ENCODE measurements around the gene KIRREL3.

DNA sequence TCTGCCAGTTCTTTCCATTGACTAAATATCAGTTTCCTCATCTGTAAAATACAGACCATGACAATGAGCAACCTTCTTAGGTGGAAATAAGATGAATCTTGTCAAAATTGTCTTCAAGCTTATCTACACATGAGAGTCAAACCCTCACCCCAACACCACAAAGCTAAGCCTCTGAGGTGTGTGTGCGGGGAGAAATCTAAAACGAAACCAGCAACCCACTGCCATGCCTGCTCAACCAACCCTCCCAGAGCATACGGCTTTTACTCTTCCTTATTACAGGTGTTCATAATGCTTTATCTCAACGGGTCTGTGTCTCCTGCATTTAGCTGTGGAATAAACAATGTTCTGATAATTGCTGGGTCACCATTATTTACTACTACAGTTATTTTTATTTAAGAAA lies 235.4 kb downstream of the KIRREL3 start:
- TF ChIP-seq, protein P1, sequence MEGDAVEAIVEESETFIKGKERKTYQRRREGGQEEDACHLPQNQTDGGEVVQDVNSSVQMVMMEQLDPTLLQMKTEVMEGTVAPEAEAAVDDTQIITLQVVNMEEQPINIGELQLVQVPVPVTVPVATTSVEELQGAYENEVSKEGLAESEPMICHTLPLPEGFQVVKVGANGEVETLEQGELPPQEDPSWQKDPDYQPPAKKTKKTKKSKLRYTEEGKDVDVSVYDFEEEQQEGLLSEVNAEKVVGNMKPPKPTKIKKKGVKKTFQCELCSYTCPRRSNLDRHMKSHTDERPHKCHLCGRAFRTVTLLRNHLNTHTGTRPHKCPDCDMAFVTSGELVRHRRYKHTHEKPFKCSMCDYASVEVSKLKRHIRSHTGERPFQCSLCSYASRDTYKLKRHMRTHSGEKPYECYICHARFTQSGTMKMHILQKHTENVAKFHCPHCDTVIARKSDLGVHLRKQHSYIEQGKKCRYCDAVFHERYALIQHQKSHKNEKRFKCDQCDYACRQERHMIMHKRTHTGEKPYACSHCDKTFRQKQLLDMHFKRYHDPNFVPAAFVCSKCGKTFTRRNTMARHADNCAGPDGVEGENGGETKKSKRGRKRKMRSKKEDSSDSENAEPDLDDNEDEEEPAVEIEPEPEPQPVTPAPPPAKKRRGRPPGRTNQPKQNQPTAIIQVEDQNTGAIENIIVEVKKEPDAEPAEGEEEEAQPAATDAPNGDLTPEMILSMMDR (conservative IDR thresholded peaks at IDR 0.05): no peak
- no peak for TF ChIP-seq EZH2 (IDR thresholded peaks at IDR 0.05; ENCODE audit: low read depth)
